ENCODE results near the gene ZRANB1. TPM values are rescaled to one million over a fixed set of nuclear protein-coding genes. Genes with fewer than 3 reads are reported as not detected.

ZRANB1 gene
- total and polyA plus RNA-seq, 2 experiments from 2014 or later = 4.2 to 26.7 TPM

GRCh38 chr10:125035136-125035535, 93.2 kb downstream of the ZRANB1 start:
- H3K9me3 Mint-ChIP-seq = no peaks in the 10 kb centered on the region
- Histone ChIP-seq H3K4me2 (no peak overlapping the region), H3K36me3 (ENCODE audit: insufficient read depth) (no peaks in the 10 kb centered on the region), H2AFZ (no peak overlapping the region), H3K9me2 (ENCODE audit: insufficient read depth) (no peaks in the 10 kb centered on the region), H3K4me1 (ENCODE audit: insufficient read depth) (peaks cover 70% of the 10 kb centered on the region), H4K20me1 (replicated peaks; ENCODE audit: insufficient read depth) (peaks cover 69% of the 10 kb centered on the region), H3K27me3 (ENCODE audit: insufficient read depth) (no peaks in the 10 kb centered on the region), H3K27ac (ENCODE audit: low read depth) (0 out of 2 replicates have a peak overlapping the region, but pooled peaks have one; percentile 46), H3F3A (replicated peaks; ENCODE audit: low read depth) (peaks cover 4% of the 10 kb centered on the region), H3K79me2 (replicated peaks; ENCODE audit: insufficient read depth) (peaks cover 100% of the 10 kb centered on the region), H3K4me3 (no peak overlapping the region)
- TF ChIP-seq STAT1 (IDR thresholded peaks at IDR 0.05; ENCODE audit: unreplicated experiment) (no peak), REST (IDR thresholded peaks at IDR 0.05; ENCODE audit: unreplicated experiment) (no peak), CREB1 (CRISPR knock-in tag; IDR thresholded peaks at IDR 0.05; ENCODE audit: low read depth) (no peak), EZH2phosphoT487 (IDR thresholded peaks at IDR 0.05; ENCODE audit: unreplicated experiment) (no peak), EZH2 (IDR thresholded peaks at IDR 0.05; ENCODE audit: low read depth, unreplicated experiment) (no peak), NANOG (IDR thresholded peaks at IDR 0.05; ENCODE audit: borderline replicate concordance) (no peak), POLR2AphosphoS5 (IDR thresholded peaks at IDR 0.05; ENCODE audit: low read depth) (no peak), CTCF (conservative IDR thresholded peaks at IDR 0.05; ENCODE audit: low read depth in 2 of 2) (no peak), ETS1 (IDR thresholded peaks at IDR 0.05) (no peak)
- ATAC-seq (no peak), DNase-seq (ENCODE audit: low spot score) (peak; percentile 57)
- peaks cover 90% of the 10 kb centered on the region for H3K36me3 Mint-ChIP-seq (ENCODE audit: low read depth)
- peaks cover 52% of the 10 kb centered on the region for H3K27me3 Mint-ChIP-seq (ENCODE audit: insufficient read depth, low read depth, poor library complexity)
- H3K27ac Mint-ChIP-seq = peak overlapping the region; percentile 57
- no peak overlapping the region; the same call in 2 of the 3 replicates for H3K4me3 Mint-ChIP-seq
- H3K4me1 Mint-ChIP-seq = peaks cover 88% of the 10 kb centered on the region
